GM19395 (cell line): ENCODE measurements around the gene NKIRAS1.
"Not testable (repeated sequence)": the region's sequence is repeated elsewhere in the genome, so short reads cannot be mapped to it uniquely, and the experiment has no call there.

Source experiments
- ATAC-seq: cut with Tn5 transposase; IDR thresholded peaks from one replicate; pipeline ENCODE4 v1.9.1; 2021; ENCODE audit warnings: mild to moderate bottlenecking, moderate library complexity; ENCODE audit not compliant: unreplicated experiment

NKIRAS1 gene

GRCh38 chr3:23911397-23911796, 5.4 kb downstream of the NKIRAS1 start:
- ATAC-seq = no peak

GRCh38 chr3:23909341-23909740, 7.4 kb downstream of the NKIRAS1 start:
- ATAC-seq = no peak

DNA sequence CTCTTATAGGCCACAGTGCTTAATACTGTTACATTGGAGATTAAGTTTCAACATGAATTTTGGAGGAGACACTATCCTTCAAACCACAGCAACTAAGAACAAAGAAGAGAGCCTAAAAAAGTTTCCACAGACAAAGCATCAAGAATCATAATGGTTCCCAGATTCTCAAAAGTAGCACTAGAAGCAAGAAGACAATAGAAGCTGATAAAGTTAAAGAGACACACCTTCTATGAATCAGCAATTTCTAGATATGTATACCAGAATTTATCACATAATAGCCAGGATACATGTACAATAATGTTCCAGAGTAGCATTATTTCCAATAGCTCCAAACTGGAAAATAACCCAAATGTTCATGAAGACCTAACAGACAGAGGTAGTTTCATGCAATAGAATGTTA, 12.2 kb downstream of the NKIRAS1 start:
- ATAC-seq = no peak

- ATAC-seq = no peak
Measured at GRCh38 chr3:23900744-23901143, 16.0 kb downstream of the NKIRAS1 start.

- ATAC-seq = no peak
Measured at GRCh38 chr3:23895181-23895580, 21.6 kb downstream of the NKIRAS1 start.

DNA sequence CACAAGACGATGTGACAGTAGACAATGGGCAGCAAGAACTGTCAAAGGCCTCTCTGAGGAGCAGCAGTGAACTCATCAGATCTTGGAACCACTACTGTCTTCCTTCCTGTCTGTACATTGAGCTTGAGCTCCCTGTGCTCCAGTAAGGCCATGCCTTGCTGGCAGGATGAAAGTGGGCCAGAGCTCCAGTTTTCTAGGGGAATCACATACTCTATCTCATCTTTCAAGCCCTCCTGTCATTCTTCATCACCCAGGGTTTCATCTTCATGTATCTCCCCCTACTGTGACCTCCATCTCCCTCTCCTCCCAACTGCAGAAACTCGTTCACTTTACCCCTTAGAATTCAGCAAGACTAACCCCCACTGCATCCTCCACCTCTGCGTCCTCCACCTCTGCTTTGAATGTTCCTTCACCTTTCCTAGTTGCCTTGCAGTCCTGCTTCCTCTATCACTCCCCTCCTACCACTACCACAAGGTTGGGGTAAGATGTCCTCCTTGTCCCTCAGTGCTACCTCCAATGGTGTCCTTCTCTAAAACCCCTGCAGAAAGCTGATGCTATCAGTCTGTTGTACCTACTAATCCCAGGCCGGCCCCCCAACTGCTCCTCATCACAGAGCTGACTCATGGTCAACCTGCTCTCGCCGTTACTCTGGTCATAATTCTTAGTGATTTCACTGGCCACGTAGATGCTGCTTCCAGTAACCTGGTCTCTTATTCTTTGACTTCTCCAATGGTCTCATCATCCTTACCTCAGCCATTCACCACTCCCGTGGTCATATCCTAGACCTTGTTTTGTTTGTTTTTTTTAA, 22.3 kb downstream of the NKIRAS1 start:
- ATAC-seq = no peak

DNA sequence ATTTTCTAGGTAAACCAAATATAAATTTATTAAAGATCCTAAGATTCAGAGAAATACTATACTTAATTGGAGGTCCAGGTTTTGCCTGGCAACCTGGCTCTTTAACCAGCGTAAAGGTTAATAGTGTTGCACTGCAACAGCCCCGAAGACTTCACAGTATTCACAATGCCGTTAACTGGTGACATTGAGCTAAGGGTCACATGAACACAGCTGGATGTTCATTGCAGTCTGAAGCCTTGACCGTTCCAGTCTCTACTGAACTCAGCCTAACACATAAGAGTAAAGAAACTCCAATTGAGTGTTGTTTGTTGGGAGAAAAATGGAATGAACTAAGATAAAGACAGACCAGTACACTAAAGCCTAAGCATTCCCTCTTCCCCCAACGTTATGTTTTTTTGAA, 26.8 kb downstream of the NKIRAS1 start:
- no peak for ATAC-seq

DNA sequence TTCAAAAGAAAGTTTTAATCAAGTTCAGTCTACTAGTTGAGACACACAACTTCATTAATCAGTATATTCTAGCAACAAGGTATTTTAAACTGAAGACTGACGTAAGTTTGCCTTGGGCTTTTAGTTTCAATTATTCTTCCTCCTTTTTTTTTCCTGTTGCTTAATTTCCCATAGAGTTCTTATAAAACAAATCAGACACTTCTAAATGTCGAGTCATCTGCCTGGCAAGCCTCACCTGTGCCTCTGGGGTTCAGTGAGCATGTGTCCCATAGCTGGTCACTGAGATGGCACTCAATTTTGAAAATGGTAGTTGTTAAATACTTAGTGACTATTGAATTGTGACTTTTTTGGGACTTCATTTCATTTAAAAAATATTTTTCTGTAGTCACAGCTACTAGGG, 27.4 kb downstream of the NKIRAS1 start:
- ATAC-seq = no peak

- ATAC-seq = peak; percentile 48
Measured at GRCh38 chr3:23888617-23889228, 28.1 kb downstream of the NKIRAS1 start.

- ATAC-seq = no peak
Measured at GRCh38 chr3:23886311-23886710, 30.5 kb downstream of the NKIRAS1 start.

DNA sequence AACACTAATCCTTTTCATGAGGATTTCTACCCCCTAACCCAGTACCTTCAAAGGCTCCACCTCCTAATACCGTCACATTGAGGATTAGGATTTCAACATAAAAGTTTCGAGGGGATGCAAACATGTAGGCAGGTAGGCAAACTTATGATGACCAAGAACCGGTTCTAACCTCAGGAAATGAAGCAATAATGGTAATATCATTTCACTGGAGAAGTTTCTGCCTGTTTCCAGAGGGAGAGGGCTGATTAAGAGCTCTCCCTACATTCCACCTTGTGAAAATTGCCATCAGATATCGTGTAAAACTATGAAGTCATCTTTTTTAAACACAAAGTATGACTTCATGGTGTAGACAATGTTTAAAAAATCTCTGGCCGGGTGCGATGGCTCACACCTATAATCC, 31.6 kb downstream of the NKIRAS1 start:
- ATAC-seq = no peak

DNA sequence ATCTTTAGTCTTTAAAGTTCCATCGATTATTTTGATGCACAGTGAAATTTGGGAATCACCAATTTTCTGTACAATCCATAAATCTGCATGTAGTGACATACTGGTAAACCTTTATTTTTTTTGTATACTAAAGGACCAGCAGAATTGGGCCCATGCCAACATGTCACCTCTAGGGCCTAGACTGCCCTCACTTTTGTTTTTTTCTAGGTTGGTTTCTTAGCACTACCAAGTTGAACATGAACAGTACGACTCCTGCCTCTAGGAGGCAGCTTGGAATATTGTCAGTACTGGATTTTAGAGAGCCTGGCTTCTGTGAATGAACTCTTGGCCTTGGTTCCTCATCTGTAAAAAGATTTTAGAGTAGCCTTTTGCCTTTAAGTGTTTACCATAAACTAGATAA, 32.3 kb downstream of the NKIRAS1 start:
- no peak for ATAC-seq

DNA sequence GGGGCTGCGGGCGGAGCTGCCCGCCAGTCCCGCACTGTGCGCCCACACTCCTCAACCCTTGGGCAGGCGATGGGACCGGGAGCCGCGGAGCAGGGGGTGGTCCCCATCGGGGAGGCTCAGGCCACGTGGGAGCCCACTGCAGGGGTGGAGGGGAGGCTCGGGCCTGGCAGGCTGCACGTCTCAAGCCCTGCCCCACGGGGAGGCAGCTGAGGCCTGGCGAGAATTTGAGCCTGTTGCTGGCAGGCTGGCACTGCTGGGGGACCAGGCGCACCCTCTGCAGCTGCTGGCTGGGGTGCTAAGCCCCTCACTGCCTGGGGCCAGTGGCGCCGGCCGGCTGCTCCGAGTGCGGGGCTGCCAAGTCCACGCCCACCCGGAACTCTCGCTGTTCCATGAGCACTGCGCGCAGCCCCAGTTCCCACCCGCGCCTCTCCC, 34.3 kb downstream of the NKIRAS1 start:
- ATAC-seq = no peak

GRCh38 chr3:23881993-23882392, 34.8 kb downstream of the NKIRAS1 start:
- ATAC-seq = not testable (repeated sequence)

- no peak for ATAC-seq
Measured at GRCh38 chr3:23880703-23881339, 36.0 kb downstream of the NKIRAS1 start.

DNA sequence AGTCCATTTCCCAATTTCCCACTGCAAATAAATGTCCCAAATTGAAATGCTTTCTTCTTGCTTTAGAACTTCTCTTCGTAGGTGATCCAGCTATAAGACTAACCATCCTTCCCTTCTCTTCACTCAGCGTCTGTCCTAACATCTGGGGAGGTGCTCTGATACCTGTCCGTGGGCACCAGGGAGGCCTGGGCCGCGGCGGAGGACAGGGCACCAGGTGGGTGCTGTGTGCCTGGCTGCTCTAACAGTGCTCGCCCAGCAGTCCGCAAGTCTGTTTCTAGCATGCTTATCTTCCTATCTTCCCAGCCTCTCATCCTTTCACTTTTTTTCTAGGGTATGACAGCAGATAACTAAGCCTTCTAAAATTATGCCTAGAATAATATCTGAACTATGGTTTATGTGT, 37.3 kb downstream of the NKIRAS1 start:
- ATAC-seq = no peak

DNA sequence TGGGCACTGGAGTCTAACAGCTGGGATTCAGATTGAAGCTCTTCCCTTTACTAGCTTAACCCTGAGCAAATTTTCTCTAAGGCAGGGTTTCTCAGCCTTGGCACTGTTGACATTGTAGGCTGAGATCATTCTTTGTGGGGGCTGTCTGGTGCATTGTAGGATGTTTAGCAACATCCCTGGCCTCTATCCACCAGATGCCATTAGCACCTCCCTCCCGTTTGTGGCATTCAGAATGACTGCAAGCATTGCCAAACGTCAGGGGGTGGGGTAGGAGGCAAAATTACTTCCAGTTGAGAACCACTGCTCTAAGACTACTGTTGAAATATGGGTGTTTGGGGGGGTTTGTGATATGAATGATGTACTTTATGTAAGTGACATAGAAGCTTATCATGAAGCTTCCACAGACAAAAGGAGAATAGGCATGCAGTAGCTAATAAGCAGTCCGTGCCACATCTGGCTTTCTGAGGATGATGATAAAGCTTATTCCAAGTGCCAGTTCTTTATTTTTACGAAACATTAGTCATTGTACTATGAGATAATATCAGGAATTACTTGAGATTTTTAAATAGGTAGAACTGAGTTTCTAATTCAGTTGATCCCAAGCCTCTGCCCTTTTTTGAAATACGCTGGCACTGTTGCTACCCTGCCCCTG, 39.3 kb downstream of the NKIRAS1 start:
- ATAC-seq = no peak

DNA sequence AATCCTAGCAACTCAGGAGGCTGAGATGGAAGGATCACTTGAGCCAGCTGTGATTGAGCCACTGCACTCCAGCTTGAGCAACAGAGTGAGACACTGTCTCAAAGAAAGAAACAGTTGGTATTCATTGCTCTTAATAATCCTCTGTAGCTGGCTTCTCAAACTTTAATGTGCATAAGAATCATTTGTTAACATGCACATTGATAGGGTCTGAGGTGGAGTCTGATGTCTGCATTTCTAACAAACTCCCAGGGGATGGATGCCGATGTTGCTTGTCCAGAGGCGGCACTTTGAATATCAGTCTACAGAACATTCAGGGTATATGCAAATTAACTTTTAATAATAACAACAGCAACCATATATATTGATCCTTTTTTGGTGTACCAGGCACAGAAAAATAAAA, 39.9 kb downstream of the NKIRAS1 start:
- ATAC-seq = no peak

- no peak for ATAC-seq
Measured at GRCh38 chr3:23875113-23875725, 41.6 kb downstream of the NKIRAS1 start.

- ATAC-seq = no peak
Measured at GRCh38 chr3:23874359-23875112, 42.3 kb downstream of the NKIRAS1 start.
